Epithelial cell of proximal tubule (primary cell): Measurements from ENCODE around the gene RNF20. TPM values are rescaled to one million over a fixed set of nuclear protein-coding genes. Genes with fewer than 3 reads are reported as not detected.

Experiments
- DNase-seq: peaks from one replicate; pipeline ENCODE4 v3.0.0-alpha.2; 2011; ENCODE audit warnings: low read depth
- H3K4me3 ChIP-seq: 2 replicates; pipeline ENCODE4 v1.5.1; 2011; ENCODE audit warnings: low read depth, mild to moderate bottlenecking, low read length
- total RNA-seq: library from RNA; depleted of rRNA; stranded (reverse); fragments of >200 nt; gene quantifications from 2 replicates; pipeline ENCODE4 v1.2.3, GENCODE V29; 2015
- TF ChIP-seq, protein P1 (sequence below): conservative IDR thresholded peaks from 2 replicates; pipeline ENCODE4 v1.5.1; 2012; ENCODE audit warnings: low read depth, mild to moderate bottlenecking, low read length

The RNF20 gene
- total RNA-seq, 1 donor from 2014 or later: 23.1 TPM

GRCh38 chr9:101498323-101498722 lies 35.3 kb upstream of the RNF20 start:
- H3K4me3 ChIP-seq: no peak overlapping the region
- TF ChIP-seq, protein P1, sequence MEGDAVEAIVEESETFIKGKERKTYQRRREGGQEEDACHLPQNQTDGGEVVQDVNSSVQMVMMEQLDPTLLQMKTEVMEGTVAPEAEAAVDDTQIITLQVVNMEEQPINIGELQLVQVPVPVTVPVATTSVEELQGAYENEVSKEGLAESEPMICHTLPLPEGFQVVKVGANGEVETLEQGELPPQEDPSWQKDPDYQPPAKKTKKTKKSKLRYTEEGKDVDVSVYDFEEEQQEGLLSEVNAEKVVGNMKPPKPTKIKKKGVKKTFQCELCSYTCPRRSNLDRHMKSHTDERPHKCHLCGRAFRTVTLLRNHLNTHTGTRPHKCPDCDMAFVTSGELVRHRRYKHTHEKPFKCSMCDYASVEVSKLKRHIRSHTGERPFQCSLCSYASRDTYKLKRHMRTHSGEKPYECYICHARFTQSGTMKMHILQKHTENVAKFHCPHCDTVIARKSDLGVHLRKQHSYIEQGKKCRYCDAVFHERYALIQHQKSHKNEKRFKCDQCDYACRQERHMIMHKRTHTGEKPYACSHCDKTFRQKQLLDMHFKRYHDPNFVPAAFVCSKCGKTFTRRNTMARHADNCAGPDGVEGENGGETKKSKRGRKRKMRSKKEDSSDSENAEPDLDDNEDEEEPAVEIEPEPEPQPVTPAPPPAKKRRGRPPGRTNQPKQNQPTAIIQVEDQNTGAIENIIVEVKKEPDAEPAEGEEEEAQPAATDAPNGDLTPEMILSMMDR: no peak
- DNase-seq: no peak

DNA sequence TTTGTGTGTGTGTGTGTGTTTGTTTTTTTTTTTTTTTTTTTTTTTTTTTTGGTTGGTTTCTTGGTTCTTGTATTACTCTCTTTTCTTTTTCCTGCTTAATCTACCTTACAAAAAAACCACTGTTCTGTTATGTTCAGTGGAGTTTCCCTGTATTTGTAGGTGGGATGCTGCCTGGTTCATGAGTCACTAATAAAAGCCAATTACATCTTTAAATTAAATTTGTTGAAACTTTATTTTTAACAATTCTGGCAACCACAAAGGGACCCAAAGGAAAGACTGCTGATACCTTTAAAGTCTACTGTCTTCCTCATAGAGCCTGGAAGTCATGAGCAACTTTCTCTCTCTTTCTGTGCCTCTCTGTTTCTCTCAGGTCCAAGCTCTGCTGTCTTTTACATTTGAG lies 29.5 kb upstream of the RNF20 start:
- TF ChIP-seq, protein P1: no peak
- no peak for DNase-seq
- H3K4me3 ChIP-seq: no peak overlapping the region

DNA sequence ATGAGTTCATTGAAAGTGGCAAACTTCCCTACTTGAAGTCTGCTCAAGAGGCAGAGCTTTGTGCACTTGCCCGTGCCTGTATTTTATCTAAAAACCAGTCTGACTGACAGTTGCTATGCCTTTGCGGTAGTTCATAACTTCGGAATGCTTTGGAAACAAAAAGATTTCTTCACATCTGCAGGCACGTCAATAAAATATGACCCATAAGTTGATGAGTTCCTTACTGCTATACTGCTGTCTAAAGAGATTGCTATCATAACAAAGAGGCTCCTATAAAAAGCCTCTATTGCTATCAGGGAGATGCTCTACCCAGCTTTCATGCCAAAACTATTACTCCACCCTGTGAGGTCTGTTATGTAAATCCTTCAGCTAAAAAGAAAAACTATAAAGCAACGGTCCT lies 25.4 kb upstream of the RNF20 start:
- TF ChIP-seq, protein P1: no peak
- no peak for DNase-seq
- no peak overlapping the region for H3K4me3 ChIP-seq

- DNase-seq: no peak
- no peak overlapping the region for H3K4me3 ChIP-seq
- TF ChIP-seq, protein P1: no peak
These were observed 24.1 kb upstream of the RNF20 start for GRCh38 chr9:101509572-101509971.

DNA sequence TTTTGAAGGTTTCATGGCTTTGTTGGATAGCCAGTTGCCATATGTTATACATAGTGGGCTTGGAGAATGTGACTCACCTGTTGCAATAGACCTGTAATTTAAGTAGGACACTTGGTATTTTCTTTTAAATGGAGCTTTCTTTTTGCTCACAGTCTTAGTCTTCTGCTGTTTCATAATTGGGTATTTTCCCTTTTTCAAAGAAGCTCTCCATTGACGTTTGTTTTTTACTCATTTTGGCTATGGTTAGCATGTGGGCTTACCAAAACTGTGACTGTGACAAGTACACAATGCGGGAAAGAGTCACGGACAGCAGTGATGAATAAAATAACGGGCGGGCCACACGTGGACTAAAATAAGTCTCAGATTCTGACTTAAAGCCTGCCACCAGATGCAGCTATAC lies 23.2 kb upstream of the RNF20 start:
- H3K4me3 ChIP-seq: no peak overlapping the region
- TF ChIP-seq, protein P1: no peak
- no peak for DNase-seq

DNA sequence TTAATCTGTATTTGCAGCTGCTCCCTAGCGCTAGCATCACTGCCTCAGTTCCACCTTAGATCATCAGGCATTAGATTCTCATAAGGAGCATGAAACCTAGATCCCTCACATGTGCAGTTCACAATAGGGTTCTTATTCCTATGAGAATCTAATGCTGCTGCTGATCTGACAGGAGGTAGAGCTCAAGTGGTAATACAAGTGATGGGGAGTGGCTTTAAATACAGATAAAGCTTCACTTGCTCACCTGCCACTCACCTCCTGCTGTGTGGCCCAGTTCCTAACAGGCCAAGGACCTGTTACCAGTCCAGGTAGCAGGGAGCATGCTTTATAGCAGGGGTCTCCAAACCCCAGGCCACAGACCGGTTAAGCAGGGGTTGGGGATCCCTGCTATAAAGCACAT lies 22.6 kb upstream of the RNF20 start:
- TF ChIP-seq, protein P1: no peak
- DNase-seq: no peak
- no peak overlapping the region for H3K4me3 ChIP-seq

DNA sequence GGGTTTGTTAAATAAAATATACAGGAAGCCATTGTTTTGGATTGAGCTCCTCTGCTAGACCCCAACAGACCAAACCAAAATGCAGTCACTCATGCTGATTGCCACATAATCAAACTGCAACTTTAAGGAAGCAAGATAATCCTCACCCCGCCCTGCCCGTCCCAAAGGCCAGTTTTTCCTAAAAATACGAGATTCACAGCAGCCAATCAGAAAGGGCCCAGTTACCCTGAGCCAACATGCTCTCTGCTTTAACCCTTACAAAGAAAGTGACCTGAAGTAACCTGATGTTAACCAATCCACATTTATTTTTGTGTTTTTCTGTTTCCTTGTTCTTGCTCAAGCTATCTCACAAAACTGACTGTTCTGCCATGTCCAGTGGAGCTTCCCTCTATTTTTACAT lies 21.5 kb upstream of the RNF20 start:
- no peak for DNase-seq
- H3K4me3 ChIP-seq: no peak overlapping the region
- TF ChIP-seq, protein P1: no peak
